NCI-H524 treated with DMSO at 0.1 percent for 48 hours (cell line): ENCODE data around the gene SGCD.

ENCODE experiments used
- DNase-seq: peaks from one replicate; lab custom pipeline; 2025; lab: John Stamatoyannopoulos, UW

The SGCD gene

DNA sequence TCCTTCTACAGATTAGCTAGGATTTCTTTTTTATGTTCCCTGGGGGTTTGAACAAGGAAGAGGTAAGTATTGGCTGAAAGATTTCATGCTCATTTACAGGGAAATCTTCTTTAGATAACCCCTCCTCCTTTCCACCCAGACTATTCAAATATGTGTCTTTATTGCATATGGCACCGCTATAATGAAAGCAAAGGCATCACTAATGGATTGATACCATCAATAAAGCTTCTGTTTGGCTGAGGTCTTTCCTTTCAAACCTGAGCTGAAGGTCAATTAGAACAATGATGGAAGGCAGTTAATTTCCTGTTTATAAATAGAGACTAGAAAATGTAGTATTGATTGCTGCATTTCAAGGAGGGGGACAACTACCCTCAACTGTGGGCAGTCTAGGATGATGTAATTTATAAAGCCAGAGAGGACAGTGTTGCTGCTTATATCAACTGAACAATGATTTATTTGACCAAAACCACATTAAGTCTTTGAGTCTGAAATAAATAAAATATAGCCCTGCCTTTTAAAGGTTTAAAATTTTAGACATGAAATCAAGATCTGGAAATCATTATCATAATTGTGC is 132.9 kb downstream of the SGCD start:
- no peak for DNase-seq

DNA sequence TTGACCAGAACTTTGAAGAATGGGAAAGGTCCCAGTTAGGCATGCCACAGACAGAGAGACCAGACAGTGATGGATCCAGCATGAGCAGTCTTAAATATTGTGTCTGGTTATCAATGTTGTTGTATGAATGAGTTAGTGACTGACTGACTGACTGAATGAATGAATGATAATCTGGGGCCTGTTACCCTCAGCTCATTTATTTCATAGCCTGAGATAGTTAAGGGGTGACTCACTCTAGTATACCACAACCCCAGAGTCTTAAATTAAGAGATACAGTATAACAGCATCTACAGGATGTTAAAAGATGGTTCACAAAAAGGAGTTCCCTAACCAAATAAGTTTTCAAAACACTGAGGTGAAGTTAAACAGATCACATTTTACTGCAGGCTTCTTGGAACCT is 133.5 kb downstream of the SGCD start:
- DNase-seq: no peak

- no peak for DNase-seq
Measured at GRCh38 chr5:156466871-156467270, 139.9 kb downstream of the SGCD start.

- DNase-seq: no peak
Measured at GRCh38 chr5:156469636-156470035, 142.7 kb downstream of the SGCD start.

GRCh38 chr5:156471893-156472292 is 144.9 kb downstream of the SGCD start:
- DNase-seq: no peak

- DNase-seq: no peak
Measured at GRCh38 chr5:156473269-156473908, 146.4 kb downstream of the SGCD start.

- DNase-seq: peak; percentile 69
Measured at GRCh38 chr5:156474251-156474650, 147.3 kb downstream of the SGCD start.

DNA sequence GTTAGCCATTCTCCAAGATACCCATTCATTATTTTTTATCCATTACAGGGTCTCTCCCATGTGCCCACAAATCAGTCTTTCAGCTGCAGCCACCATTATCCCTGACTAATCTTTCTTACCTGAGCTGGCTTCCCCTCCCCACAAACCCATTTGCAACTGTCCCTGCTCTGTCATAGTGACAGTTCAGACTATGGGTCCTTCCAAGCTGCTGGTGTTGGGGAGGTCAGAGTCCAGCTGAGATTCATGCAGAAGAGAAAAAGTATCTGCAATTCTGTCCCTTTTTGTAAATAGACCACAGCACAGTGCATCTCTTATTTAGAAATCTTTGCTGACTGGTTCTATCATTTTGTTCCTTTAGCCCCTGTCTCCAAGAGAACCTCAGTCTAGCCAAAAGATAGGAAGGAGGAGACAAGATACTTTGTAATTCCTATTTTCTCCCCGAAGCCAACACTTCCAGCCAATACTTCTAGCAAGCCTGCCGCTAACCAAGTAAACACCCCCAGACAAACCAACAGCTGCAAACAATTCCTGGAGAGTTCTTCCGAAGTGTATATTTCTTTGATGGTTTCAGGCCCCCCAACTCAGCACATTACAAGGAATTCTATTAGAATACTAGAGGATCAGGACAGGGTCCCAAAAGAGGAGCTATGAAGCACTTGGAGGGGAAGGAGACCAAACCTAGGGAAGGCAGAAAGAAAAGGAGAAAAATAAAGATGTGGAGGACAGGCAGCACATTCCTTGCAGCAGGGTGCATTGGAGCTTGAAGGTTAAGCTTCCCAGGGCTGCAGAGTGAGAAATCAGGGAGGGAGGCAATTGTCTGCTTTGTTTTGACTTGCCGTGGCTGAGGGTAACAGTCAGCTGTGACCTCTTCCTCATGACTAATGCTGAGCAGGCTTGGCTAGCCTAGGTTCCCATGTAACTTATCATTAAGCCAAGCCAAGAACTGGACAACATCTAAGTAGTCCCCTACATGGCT is 148.5 kb downstream of the SGCD start:
- DNase-seq: no peak

GRCh38 chr5:156476158-156476551 is 149.2 kb downstream of the SGCD start:
- DNase-seq: no peak

DNA sequence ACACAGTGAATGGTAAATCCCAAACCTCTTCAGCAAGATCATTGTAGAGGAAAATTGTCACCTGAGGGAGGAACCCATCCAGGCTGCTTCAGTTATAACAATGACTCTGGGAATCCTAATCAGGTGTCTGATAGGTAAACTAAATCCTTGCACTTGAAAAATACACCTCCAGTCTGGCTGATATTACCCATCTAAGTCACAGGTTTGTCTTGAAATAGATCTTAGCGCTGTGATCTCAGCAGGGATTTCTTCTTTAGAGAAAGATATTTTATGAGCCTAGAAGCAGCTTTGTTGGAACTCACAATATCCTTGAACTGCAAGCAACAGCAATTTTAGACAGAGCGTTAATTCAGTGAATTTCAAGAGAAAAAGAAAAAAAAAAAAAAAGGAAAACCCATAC is 149.7 kb downstream of the SGCD start:
- no peak for DNase-seq

- no peak for DNase-seq
Measured at GRCh38 chr5:156477196-156477595, 150.2 kb downstream of the SGCD start.

DNA sequence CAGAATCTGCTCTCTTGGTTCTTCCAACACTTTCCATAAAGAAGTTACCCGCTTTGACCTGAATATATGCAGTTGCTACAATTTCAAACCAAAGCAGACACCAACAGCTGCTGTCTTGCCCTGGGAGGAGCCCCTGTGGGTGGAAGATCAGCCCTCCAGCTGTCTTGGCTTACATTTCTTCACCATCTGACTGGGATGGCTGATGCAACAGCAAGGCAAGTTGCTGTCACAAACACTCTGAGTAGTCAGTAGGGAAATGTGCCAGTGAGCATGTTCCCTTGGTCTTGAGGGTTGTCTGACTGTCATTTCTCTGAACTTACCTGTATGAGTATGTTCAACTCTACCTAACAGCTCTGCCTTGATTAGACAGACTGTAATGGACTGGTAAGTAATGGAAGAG is 152.9 kb downstream of the SGCD start:
- DNase-seq: peak; percentile 41

- DNase-seq: peak; percentile 56
Measured at GRCh38 chr5:156481741-156482140, 154.8 kb downstream of the SGCD start.

- no peak for DNase-seq
Measured at GRCh38 chr5:156482818-156483217, 155.9 kb downstream of the SGCD start.

- DNase-seq: no peak
Measured at GRCh38 chr5:156486394-156487238, 159.7 kb downstream of the SGCD start.

DNA sequence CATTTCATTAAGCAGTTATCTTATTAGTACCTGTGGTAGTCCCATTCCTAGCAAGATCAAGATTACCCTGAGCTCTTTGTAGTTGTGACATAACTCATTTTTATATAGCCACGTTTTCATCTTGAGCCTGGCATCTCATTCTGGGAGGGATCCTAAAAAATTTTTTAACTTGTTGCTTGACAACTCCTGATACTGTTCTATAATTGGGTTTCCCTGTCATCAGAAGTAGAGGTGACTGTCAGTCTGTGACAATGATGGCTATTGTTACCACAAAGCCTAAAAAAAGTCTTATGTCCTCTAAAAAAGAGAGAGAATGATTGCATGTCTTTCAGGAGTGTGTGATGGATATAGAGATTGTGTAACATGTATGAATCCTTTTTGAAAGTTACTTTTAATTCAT is 164.8 kb downstream of the SGCD start:
- DNase-seq: no peak

- DNase-seq: no peak
Measured at GRCh38 chr5:156496291-156496690, 169.3 kb downstream of the SGCD start.

GRCh38 chr5:156497804-156498208 is 170.8 kb downstream of the SGCD start:
- no peak for DNase-seq

GRCh38 chr5:156498226-156498980 is 171.4 kb downstream of the SGCD start:
- no peak for DNase-seq

GRCh38 chr5:156500755-156501154 is 173.8 kb downstream of the SGCD start:
- no peak for DNase-seq

DNA sequence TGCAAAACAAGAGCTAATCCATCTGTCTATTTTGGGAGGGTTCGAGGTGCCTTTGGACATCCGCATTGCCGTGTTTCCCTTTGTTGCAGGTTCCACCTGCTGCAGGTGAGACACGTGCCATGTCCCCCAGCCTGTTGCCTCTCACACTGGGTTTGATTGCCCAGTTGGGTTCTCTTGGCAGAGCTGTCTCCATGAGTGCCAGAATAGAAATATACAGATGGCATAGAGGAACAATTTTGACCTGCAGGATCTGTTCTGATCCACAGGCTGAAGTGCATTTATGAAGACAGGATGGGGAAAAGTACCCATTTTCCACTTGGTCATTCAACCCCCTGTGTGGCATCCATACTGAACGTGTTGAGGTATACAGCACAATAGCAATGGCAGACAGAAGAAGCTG is 178.1 kb downstream of the SGCD start:
- no peak for DNase-seq
